Right ventricle myocardium superior (tissue), 1 donor: ENCODE measurements around the gene TTC28. TPM values are rescaled to one million over a fixed set of nuclear protein-coding genes. Genes with fewer than 3 reads are reported as not detected.
A peak's percentile ranks its signal among the peaks of the same experiment; 100 is the strongest.
"Not testable (repeated sequence)": the region's sequence is repeated elsewhere in the genome, so short reads cannot be mapped to it uniquely, and the experiment has no call there.

Experiments
- ATAC-seq: fragments of 200-7000 bp; cut with Tn5 transposase; one replicate; pipeline ENCODE4 v1.9.1; 2020; ENCODE audit warnings: mild to moderate bottlenecking; ENCODE audit not compliant: poor library complexity
- DNase-seq: peaks from one replicate; pipeline ENCODE4 v3.0.0-alpha.2; 2020
- intact Hi-C: fragments of 100-400 bp; cut with DNase I; formaldehyde crosslinking; loops from one replicate; pipeline ENCODE4 v1.11.2; 2022
- total RNA-seq: library from RNA; stranded (reverse); fragmentation: NEBNext Ultra II Directional; extraction: Animal tissue kit (Norgen Biotek cat#: 25700); gene quantifications from one replicate; pipeline ENCODE4 v1.2.1, GENCODE V29; 2021
- donor health status: DM: no; HTN: yes; CAD: no; lungs with severe emphysema.

TTC28 gene
- total RNA-seq, 1 donor from 2014 or later, result 12.2 TPM

DNA sequence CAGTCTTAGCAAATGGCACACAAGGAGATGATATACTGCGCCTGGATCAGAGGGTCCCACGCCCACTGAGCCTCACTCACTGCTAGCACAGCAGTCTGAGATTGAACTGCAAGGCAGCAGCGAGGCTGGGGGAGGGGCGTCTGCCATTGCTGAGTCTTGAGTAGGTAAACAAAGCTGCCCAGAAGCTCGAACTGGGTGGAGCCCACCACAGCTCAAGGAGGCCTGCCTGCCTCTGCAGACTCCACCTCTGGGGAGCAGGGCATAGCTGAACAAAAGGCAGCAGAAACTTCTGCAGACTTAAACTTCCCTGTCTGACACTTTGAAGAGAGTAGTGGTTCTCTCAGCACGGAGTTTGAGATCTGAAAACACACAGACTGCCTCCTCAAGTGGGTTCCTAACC, 470.2 kb downstream of the TTC28 start:
- intact Hi-C loops, DNase-seq, ATAC-seq: not testable (repeated sequence)

GRCh38 chr22:28208787-28209186, 470.9 kb downstream of the TTC28 start:
- ATAC-seq (no peak), DNase-seq (no peak)
- intact Hi-C loops, result no loop called here

GRCh38 chr22:28208036-28208435, 471.6 kb downstream of the TTC28 start:
- DNase-seq (no peak), ATAC-seq (no peak)
- intact Hi-C loops, result no loop called here

DNA sequence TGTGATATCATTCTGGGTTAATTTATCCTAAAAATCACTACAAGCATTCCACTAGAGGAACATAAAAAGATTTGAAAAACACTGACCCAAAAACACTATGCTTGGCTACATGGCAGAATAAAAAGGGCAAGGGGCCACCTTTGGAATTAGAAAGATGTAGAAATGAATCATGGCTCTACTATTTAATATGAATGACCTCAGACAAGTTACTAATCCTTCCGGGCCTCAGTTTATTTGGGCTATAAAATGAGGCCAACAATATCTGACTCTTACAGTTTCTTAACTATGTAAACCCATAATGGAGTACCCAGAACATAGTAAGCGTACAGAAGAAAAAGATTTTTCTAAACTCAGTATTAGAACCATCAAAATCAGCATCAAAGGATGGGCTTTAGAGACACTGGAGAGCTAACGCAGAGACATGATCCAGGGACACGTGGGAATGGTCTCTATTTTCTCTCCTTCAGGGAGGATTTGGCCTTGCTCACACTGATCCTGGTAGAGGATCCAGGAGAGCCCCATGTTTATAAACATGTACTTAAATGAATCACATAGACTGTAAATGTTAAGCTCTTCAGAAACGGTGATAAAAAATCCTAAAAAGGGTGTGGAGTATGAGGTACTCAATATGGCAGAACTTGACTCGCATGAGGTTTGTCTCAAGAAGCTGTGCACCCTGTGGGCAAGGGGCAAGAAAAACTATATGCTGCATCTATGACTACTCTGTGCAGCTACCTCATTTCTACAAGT, 472.2 kb downstream of the TTC28 start:
- intact Hi-C loops, result no loop called here
- ATAC-seq (no peak), DNase-seq (no peak)

DNA sequence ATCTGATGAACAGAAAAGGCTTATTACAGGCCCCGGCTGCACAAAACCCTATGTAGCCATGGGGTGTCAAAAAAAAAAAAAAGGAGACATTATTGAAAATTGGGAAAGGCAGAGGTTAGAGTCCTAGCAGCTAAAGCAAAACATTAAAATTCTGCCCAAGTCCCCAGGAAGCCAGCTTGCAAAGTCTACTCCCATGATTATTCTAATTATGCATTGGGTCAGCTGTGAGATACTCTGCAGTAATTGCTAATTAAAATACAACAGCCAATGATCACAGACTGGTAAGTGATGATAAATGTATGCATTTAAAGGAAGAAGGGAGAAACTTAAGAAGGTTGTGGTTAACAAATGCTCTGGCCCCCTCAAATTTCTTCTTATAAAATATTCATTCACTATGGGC, 473.7 kb downstream of the TTC28 start:
- DNase-seq, result no peak
- intact Hi-C loops, result no loop called here

DNA sequence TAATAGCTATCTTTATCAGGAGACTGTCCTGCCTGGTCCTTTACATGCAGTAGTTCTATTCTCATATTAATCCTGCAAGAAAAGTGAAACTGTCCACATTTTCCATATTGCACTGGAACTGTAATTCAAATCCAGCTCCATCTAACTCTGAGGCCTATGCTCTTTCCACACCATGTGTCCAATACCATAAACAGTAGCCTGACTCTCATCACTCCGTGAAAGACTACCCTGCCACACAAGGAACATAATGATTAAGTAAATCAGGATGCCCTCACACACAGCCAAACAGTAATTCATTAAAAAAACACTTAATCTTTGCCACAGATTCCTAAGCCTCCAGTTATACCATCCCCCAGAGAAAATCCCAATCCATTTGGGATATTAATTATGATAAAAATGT, 475.3 kb downstream of the TTC28 start:
- no peak for DNase-seq
- no peak for ATAC-seq
- intact Hi-C loops, result no loop called here

More for the DNA sequence above, 473.7 kb downstream of the TTC28 start:
- no peak for ATAC-seq

DNA sequence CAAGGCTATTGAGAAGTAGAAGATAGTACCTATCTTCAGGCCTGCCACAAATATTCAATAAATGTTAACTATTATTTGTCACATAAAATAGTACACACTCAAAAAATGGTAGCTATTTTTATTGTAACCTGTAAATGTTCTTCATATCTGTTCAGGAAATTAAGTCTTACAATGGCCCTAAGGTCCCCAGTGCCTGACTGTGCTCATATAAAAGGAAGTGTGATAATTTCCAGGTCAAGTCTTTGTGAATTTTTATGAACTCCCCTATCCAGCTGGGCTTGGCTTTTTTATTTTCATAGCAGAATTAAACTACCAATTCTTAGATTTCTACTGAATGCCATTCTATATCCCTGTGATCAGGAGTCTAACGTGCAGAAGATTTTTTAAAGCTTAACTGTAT, 476.4 kb downstream of the TTC28 start:
- ATAC-seq (no peak), DNase-seq (no peak)
- intact Hi-C loops, result no loop called here

GRCh38 chr22:28198692-28199091, 480.9 kb downstream of the TTC28 start:
- intact Hi-C loops, result no loop called here
- no peak for ATAC-seq
- no peak for DNase-seq

GRCh38 chr22:28191571-28191970, 488.1 kb downstream of the TTC28 start:
- ATAC-seq, intact Hi-C loops, DNase-seq: not testable (repeated sequence)

- ATAC-seq (no peak), DNase-seq (no peak)
- intact Hi-C loops, result no loop called here
These were observed 491.3 kb downstream of the TTC28 start for GRCh38 chr22:28188178-28188879.

GRCh38 chr22:28187612-28188011, 492.0 kb downstream of the TTC28 start:
- intact Hi-C loops, result no loop called here
- ATAC-seq (no peak), DNase-seq (no peak)

- no peak for DNase-seq
- ATAC-seq, result no peak
- intact Hi-C loops, result no loop called here
These were observed 493.0 kb downstream of the TTC28 start for GRCh38 chr22:28186641-28187040.

- intact Hi-C loops, result no loop called here
- ATAC-seq (no peak), DNase-seq (no peak)
These were observed 494.5 kb downstream of the TTC28 start for GRCh38 chr22:28185130-28185529.

DNA sequence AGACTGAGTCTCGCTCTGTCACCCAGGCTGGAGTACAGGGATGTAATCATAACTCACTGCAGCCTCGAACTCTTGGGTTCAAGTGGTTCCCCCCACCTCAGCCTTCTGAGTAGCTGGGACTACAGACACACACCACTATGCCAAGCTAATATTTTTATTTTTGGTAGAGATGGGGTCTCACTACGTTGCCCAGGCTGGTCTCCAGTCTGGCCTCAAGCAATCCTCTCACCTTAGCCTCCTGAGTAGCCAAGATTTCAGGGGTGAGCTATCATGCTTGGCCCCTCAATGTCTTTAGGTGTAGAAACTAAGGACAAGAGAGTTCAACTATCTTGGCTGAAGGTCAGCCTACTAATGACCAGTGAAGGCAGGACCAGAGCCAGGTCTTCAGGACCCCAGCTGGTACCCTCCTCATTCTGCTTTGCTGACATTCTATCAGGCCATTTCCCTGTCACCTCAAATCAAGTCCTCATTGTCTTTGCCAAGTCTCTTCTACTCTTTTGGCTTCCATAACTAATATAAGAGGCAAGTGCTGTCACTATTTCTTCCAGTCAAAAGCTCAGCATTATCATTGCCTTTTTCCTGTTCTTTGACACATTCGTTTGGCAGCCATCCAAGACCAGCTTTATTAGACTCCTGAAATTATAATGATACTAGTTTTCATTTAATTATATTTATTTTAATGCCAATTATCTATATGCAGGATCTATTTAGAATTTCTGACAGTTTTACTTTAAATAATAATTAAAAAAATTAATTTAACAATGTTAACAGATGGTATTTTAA, 496.4 kb downstream of the TTC28 start:
- ATAC-seq (peak; percentile 39), DNase-seq (no peak)
- intact Hi-C loops, result no loop called here

DNA sequence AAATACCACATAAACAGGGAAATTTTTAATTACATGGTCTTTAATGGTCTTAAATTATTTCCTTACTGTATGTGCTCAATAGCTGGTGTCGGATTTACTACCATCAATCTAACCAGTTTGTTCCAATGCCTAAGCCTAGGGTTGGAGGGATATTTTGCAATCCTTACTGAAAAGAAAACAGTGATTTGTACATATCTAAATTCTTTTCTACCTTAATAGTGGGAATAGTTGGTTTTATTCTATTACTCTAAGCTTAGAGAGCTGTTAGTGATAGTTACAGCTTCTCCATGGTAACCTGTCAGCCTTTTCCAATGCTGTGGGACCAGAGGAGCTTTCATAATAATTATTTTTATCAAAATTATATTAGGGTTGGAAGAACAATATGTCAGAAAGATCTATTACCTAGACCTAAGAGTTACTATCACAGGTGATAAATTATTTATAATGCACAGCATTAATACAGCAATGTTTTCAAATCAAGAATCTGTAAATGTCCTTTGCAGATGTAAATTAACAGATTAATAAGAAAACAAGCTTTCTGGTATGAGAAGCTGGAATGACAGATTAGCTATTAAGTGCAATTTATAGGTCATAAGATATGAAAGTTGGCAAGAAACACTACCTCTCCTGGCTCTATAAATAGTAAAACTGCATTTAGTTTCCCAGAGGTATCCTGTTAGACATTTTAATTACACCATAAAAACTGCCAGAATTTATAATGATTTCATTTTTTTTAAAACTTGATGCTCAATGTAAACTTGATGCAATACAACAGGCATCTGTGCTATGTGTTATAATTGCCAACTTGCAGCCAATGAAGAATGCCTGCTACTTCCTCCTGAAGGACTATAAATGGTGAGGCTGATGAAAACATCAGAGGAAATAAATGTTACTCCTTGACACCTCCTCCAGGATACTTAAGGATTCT, 498.6 kb downstream of the TTC28 start:
- peak; percentile 50 for ATAC-seq
- intact Hi-C loops, result no loop called here

GRCh38 chr22:28179392-28179791, 500.2 kb downstream of the TTC28 start:
- ATAC-seq, result no peak
- intact Hi-C loops, result no loop called here
- DNase-seq, result no peak

More for the DNA sequence above, 498.6 kb downstream of the TTC28 start:
- DNase-seq, result no peak

DNA sequence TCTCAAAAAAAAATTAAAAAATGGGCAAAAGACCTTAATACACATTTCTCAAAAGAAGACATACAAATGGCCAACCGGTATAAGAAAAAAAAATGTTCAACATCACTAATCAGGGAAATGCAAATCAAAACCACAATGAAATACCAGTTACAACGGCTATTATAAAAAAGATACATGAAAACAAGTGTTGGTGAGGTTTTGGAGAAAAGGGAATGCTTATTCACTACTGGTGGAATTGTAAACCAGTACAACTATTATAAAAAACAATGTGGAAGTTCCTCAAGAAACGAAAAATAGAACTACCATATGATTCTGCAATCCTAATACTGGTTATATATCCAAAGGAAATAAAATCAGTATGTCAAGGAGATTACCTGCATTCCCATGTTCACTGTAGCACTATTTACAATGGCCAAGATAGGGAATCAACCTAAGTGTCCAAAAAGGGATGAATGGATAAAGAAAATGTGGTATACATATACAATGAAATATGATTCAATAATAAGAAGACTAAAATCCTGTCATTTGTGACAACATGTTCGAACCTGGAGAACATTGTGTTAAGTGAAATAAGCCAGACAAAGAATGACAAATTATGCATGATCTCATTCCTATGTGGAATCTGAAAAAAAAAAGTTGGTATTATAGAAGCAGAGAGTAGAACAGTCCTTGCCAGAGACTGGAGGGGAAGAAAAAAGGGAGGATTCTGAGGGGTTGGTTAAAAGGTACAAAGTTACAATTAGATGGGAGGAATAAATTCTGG, 503.7 kb downstream of the TTC28 start:
- intact Hi-C loops, result no loop called here
- no peak for DNase-seq
- no peak for ATAC-seq

DNA sequence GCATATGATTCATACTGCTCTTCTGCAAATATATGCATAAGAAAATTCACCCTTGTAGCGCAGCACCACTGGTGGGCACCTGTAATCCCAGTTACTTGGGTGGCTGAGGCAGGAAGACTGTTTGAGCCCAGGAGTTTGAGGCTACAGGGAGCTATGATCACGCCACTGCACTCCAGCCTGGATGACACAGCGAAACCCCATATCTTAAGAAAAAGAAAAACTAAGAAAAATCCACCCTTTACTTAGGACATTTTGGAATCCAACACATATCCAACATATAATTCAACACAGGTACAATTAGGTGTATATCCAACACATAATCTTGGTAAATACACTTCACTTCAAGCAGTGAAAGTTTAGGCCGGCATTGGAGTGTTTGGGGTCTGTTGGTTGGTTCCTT, 505.1 kb downstream of the TTC28 start:
- no peak for ATAC-seq
- DNase-seq, result no peak
- intact Hi-C loops, result no loop called here
